Measurements from ENCODE around the gene FOXN3. TPM values are rescaled to one million over a fixed set of nuclear protein-coding genes. Genes with fewer than 3 reads are reported as not detected.

The FOXN3 gene
- polyA plus RNA-seq, 1 donor (not counting 4 experiments of a cell fraction or from before 2014, with no cell fraction given), result 10.2 TPM

DNA sequence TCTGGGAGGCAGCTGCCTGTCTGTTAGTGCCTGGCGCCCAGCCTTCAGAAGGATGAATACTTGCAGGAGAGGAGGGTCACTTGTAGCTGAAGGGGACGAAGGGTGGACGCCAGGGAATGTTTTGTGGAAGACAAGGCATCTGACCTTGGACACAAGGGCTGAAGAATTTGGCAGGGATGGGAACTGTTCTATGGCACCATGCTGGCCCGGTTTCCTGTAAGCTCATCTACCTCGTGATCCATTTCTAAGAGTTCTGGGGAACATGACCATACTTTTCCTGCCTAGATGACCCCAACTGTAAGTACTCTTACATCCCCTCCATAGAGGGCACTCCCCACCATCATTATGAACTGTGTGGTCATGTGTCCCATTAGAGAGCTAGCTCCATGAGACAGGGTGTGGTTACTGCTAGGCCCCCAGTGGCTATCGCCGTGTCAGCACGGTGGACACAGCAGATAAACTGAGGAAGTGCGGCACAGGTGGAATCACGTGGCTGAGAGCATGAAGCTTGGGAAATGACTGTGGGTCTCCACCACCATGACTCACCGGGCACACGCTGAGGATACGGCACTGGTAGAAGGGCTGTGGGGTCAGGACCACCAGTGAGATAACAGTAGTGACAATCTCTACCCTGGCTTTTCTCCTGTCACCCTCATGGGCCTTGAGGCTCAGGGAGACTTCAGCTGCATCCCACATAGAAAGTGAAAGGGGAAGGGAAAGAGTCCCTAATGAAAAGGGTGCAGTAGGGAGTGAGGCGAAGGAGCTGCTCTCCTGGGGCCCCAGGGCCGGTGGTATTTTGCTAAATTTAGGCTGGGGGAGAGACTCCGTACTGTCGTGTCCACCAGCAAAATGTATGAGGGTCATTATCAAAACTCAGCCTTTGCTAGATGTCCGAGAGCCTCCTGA, 252.6 kb downstream of the FOXN3 start:
- H3K36me3 ChIP-seq (ENCODE audit: control insufficient read depth in 2 of 2, extremely low read depth in 1 of 2, insufficient read depth in 2 of 2, low read length in 2 of 2), result peaks cover 0 to 3% of the 10 kb centered on the region in 2 experiments
- no peak for TF ChIP-seq EZH2 (IDR thresholded peaks at IDR 0.05; ENCODE audit: low read length)
- TF ChIP-seq, protein P1, sequence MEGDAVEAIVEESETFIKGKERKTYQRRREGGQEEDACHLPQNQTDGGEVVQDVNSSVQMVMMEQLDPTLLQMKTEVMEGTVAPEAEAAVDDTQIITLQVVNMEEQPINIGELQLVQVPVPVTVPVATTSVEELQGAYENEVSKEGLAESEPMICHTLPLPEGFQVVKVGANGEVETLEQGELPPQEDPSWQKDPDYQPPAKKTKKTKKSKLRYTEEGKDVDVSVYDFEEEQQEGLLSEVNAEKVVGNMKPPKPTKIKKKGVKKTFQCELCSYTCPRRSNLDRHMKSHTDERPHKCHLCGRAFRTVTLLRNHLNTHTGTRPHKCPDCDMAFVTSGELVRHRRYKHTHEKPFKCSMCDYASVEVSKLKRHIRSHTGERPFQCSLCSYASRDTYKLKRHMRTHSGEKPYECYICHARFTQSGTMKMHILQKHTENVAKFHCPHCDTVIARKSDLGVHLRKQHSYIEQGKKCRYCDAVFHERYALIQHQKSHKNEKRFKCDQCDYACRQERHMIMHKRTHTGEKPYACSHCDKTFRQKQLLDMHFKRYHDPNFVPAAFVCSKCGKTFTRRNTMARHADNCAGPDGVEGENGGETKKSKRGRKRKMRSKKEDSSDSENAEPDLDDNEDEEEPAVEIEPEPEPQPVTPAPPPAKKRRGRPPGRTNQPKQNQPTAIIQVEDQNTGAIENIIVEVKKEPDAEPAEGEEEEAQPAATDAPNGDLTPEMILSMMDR (optimal IDR thresholded peaks at IDR 0.05 in 1 of 3, IDR thresholded peaks at IDR 0.05 in 1 of 3, conservative IDR thresholded peaks at IDR 0.05 in 1 of 3; ENCODE audit: extremely low read depth in 1 of 3, insufficient read depth in 2 of 3, low read length in 3 of 3), result no peak
- no peak for FAIRE-seq
- no peak overlapping the region for H2AFZ ChIP-seq (ENCODE audit: control insufficient read depth, low read length)
- no peaks in the 10 kb centered on the region for H3K27me3 ChIP-seq (ENCODE audit: control insufficient read depth, extremely low read depth, insufficient read depth, low read length)
- no peaks in the 10 kb centered on the region for H4K20me1 ChIP-seq (ENCODE audit: control insufficient read depth, extremely low read depth, insufficient read depth, low read length)
- no peak overlapping the region for H3K27ac ChIP-seq (ENCODE audit: control insufficient read depth, insufficient read depth, low read length)
- no peak overlapping the region for H3K4me2 ChIP-seq (ENCODE audit: control insufficient read depth, extremely low read depth, insufficient read depth, low read depth, low read length)
- dilution Hi-C loops (cut with MboI; ENCODE audit: extremely low pct_ligation_motif_present, low sequenced_read_pairs), result no loop called here
- H3K9me3 ChIP-seq (ENCODE audit: control insufficient read depth, low read depth, low read length), result no peaks in the 10 kb centered on the region
- H3K4me1 ChIP-seq (ENCODE audit: control insufficient read depth, extremely low read depth, insufficient read depth, low read length), result no peaks in the 10 kb centered on the region
- H3K79me2 ChIP-seq (ENCODE audit: control insufficient read depth, insufficient read depth, low read length), result no peaks in the 10 kb centered on the region
- H3K9ac ChIP-seq (ENCODE audit: control insufficient read depth, extremely low read depth, insufficient read depth, low read length), result no peak overlapping the region
- no peaks in the 10 kb centered on the region for H3K9me1 ChIP-seq (ENCODE audit: control insufficient read depth, extremely low read depth, insufficient read depth, low read length)
- no peak overlapping the region for H3K4me3 ChIP-seq (ENCODE audit: control insufficient read depth in 2 of 3, extremely low read depth in 1 of 3, insufficient read depth in 2 of 3, low read depth in 1 of 3, low read length in 3 of 3)
- no peak for DNase-seq (ENCODE audit: low read depth, low spot score)

DNA sequence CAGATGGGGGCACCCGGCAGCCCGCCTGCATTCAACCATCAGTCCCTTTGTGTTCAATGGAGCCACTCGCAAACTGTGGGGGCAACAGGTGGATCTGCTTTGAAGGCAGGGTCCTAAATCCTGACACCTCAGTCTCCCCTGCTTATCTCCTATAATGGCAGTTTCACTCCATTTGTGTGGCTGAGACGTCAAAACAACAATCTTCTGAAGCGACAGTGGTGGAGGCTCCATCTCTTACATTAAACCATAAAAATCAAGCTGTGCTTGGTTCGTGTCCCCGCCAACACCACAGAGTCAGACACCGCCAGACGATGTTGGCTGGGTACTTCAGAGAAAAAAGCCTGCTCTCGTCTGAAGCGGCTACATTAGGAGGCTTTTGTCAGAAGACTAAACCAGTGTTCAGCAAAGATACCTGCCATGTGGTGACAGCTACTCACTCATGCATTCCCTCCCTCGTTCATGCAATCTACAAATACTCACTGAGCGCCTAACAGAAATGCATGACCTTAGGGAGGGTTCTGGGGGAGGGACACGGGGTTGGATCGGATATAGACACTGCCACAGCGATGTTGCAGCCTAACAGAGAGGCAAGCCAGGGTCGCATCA, 253.9 kb downstream of the FOXN3 start:
- Histone ChIP-seq H3K27me3 (ENCODE audit: control insufficient read depth, extremely low read depth, insufficient read depth, low read length) (no peaks in the 10 kb centered on the region), H3K27ac (ENCODE audit: control insufficient read depth, insufficient read depth, low read length) (no peak overlapping the region), H2AFZ (ENCODE audit: control insufficient read depth, low read length) (no peak overlapping the region), H3K79me2 (ENCODE audit: control insufficient read depth, insufficient read depth, low read length) (no peaks in the 10 kb centered on the region), H3K9ac (ENCODE audit: control insufficient read depth, extremely low read depth, insufficient read depth, low read length) (no peak overlapping the region), H4K20me1 (ENCODE audit: control insufficient read depth, extremely low read depth, insufficient read depth, low read length) (no peaks in the 10 kb centered on the region), H3K4me2 (ENCODE audit: control insufficient read depth, extremely low read depth, insufficient read depth, low read depth, low read length) (no peak overlapping the region), H3K9me1 (ENCODE audit: control insufficient read depth, extremely low read depth, insufficient read depth, low read length) (no peaks in the 10 kb centered on the region), H3K36me3 (ENCODE audit: control insufficient read depth in 2 of 2, extremely low read depth in 1 of 2, insufficient read depth in 2 of 2, low read length in 2 of 2) (peaks cover 0 to 3% of the 10 kb centered on the region in 2 experiments), H3K4me1 (ENCODE audit: control insufficient read depth, extremely low read depth, insufficient read depth, low read length) (no peaks in the 10 kb centered on the region), H3K9me3 (ENCODE audit: control insufficient read depth, low read depth, low read length) (no peaks in the 10 kb centered on the region), H3K4me3 (ENCODE audit: control insufficient read depth in 2 of 3, extremely low read depth in 1 of 3, insufficient read depth in 2 of 3, low read depth in 1 of 3, low read length in 3 of 3) (no peak overlapping the region)
- DNase-seq (ENCODE audit: low read depth, low spot score) (no peak), FAIRE-seq (no peak)
- dilution Hi-C loops (cut with MboI; ENCODE audit: extremely low pct_ligation_motif_present, low sequenced_read_pairs), result no loop called here
- TF ChIP-seq, protein P1 (optimal IDR thresholded peaks at IDR 0.05 in 1 of 3, IDR thresholded peaks at IDR 0.05 in 1 of 3, conservative IDR thresholded peaks at IDR 0.05 in 1 of 3; ENCODE audit: extremely low read depth in 1 of 3, insufficient read depth in 2 of 3, low read length in 3 of 3), result no peak
- TF ChIP-seq EZH2 (IDR thresholded peaks at IDR 0.05; ENCODE audit: low read length), result no peak
